Osteocyte (in vitro differentiated cells): ENCODE measurements around the gene TMEM125. TPM values are rescaled to one million over a fixed set of nuclear protein-coding genes. Genes with fewer than 3 reads are reported as not detected.

Experiments used
- DNase-seq: peaks from one replicate; pipeline ENCODE4 v3.0.0; 2021; ENCODE audit warnings: mixed read lengths; ENCODE audit not compliant: unreplicated experiment; ENCODE audit errors: extremely low spot score
- H3K27ac Mint-ChIP-seq: one replicate; pipeline ENCODE4 v1.8.0; 2021; ENCODE audit warnings: mild to moderate bottlenecking, mixed read lengths; ENCODE audit not compliant: unreplicated experiment
- H3K27me3 Mint-ChIP-seq: one replicate; pipeline ENCODE4 v1.8.0; 2021; ENCODE audit warnings: mixed read lengths; ENCODE audit not compliant: unreplicated experiment
- H3K36me3 Mint-ChIP-seq: one replicate; pipeline ENCODE4 v1.8.0; 2021; ENCODE audit warnings: mixed read lengths; ENCODE audit not compliant: unreplicated experiment
- H3K4me1 Mint-ChIP-seq: one replicate; pipeline ENCODE4 v1.8.0; 2021; ENCODE audit warnings: mixed read lengths; ENCODE audit not compliant: unreplicated experiment
- H3K4me3 Mint-ChIP-seq: one replicate; pipeline ENCODE4 v1.8.0; 2021; ENCODE audit warnings: mild to moderate bottlenecking, moderate library complexity, mixed read lengths; ENCODE audit not compliant: unreplicated experiment
- H3K9me3 Mint-ChIP-seq: one replicate; pipeline ENCODE4 v1.8.0; 2021; ENCODE audit warnings: mixed read lengths; ENCODE audit not compliant: unreplicated experiment
- total RNA-seq: library from RNA; stranded (reverse); gene quantifications from 2 replicates; pipeline ENCODE4 v1.2.1, GENCODE V29; 2021
- TF ChIP-seq, protein P1 (sequence below): fragments of 200-600 bp; sonication (generic); IDR thresholded peaks from 2 replicates; pipeline ENCODE4 v1.5.0; 2021; ENCODE audit warnings: antibody characterized with exemption, mild to moderate bottlenecking, moderate library complexity

Gene TMEM125
- total RNA-seq, 1 donor from 2014 or later, result not detected

DNA sequence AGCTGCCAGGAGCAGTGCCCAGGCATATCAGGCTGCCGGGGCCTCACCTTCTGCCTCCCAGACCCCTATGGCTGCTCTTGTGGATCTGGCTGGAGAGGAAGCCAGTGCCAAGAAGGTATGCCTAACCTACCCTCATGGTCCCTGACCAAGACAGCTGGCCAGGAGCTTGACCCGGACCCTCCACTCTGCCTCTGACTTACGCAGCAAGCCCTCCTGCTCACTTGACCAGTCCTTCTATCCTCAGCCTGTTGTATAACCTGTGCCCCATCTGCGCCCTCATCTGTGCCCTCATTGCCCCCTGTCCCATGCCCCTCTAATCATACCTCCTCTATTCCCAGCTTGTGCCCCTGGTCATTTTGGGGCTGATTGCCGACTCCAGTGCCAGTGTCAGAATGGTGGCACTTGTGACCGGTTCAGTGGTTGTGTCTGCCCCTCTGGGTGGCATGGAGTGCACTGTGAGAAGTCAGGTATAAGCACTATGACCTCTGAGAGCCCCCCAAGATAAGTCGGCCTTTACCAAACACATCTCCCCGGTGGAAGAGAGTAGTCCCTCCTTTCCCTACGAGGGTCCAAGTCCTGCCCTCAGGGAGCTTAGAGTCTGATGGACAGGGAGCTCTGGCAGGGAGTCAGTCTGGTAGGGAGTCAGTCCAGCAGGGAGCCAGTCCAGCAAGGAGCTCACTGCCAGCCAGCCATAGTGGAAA, 37.8 kb downstream of the TMEM125 start:
- H3K27ac Mint-ChIP-seq, result no peak overlapping the region
- no peaks in the 10 kb centered on the region for H3K27me3 Mint-ChIP-seq
- TF ChIP-seq, protein P1, sequence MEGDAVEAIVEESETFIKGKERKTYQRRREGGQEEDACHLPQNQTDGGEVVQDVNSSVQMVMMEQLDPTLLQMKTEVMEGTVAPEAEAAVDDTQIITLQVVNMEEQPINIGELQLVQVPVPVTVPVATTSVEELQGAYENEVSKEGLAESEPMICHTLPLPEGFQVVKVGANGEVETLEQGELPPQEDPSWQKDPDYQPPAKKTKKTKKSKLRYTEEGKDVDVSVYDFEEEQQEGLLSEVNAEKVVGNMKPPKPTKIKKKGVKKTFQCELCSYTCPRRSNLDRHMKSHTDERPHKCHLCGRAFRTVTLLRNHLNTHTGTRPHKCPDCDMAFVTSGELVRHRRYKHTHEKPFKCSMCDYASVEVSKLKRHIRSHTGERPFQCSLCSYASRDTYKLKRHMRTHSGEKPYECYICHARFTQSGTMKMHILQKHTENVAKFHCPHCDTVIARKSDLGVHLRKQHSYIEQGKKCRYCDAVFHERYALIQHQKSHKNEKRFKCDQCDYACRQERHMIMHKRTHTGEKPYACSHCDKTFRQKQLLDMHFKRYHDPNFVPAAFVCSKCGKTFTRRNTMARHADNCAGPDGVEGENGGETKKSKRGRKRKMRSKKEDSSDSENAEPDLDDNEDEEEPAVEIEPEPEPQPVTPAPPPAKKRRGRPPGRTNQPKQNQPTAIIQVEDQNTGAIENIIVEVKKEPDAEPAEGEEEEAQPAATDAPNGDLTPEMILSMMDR, result no peak
- H3K4me3 Mint-ChIP-seq, result no peak overlapping the region
- peaks cover 2% of the 10 kb centered on the region for H3K4me1 Mint-ChIP-seq
- no peaks in the 10 kb centered on the region for H3K9me3 Mint-ChIP-seq
- H3K36me3 Mint-ChIP-seq, result no peaks in the 10 kb centered on the region
- DNase-seq, result no peak

DNA sequence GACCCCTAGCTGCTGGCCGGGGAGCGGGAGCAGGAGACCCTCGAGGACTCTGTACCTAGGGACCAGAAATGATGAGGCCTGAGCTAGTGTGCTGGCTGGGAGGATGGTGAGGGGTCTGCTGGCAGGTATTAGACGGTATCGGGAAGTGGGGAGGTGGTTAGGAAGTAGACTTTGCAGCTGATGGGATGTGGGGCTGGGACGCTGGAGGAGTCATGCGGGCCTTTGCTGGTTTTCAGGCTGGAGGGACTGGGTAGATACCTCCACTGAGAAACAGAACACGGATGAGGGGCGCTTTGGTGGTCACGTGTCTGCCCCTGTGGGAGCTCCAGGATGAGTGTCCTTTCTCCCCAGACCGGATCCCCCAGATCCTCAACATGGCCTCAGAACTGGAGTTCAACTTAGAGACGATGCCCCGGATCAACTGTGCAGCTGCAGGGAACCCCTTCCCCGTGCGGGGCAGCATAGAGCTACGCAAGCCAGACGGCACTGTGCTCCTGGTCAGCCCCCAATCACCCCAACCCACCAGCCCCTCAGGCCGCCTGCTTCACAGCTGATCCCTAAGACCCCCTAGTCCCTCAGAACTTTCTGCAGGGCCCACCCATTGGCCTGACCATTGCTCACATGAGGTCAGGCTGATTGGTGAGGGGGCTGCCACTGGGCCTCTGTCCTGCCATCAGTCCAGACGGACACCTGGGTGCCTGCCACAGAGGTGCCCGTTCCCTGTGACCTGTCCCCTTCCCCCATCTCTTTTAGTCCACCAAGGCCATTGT, 39.0 kb downstream of the TMEM125 start:
- Mint-ChIP-seq H3K36me3 (no peaks in the 10 kb centered on the region), H3K4me1 (peaks cover 2% of the 10 kb centered on the region), H3K4me3 (no peak overlapping the region), H3K27me3 (no peaks in the 10 kb centered on the region), H3K9me3 (no peaks in the 10 kb centered on the region), H3K27ac (no peak overlapping the region)
- TF ChIP-seq, protein P1, result no peak
- DNase-seq, result no peak

DNA sequence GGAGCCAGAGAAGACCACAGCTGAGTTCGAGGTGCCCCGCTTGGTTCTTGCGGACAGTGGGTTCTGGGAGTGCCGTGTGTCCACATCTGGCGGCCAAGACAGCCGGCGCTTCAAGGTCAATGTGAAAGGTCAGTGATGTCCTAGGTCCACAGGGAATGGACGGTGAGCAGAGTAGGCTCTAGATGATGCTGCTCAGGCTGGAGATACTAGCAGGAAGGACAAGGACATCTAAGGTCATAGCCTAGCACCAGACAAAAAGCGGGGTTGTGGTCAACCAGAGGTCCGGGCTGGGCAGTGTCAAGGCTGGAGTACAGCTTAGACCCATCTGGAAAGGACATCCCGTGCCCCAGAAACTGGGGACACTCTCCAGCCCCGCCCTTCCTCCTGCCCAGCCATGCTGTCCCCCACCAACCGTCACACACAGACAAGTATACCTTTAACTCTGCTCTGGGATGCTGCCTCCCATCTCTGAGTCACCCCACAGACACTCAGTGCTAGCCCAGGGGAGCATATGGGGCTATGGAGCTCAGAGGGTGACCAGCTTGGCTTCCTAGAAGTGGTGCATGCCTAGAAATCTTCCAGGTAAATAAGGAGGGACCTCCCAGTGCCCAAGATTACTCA, 39.7 kb downstream of the TMEM125 start:
- Mint-ChIP-seq H3K27me3 (no peaks in the 10 kb centered on the region), H3K27ac (no peak overlapping the region), H3K4me1 (no peaks in the 10 kb centered on the region), H3K9me3 (no peaks in the 10 kb centered on the region), H3K4me3 (no peak overlapping the region), H3K36me3 (no peaks in the 10 kb centered on the region)
- no peak for DNase-seq
- TF ChIP-seq, protein P1, result no peak

DNA sequence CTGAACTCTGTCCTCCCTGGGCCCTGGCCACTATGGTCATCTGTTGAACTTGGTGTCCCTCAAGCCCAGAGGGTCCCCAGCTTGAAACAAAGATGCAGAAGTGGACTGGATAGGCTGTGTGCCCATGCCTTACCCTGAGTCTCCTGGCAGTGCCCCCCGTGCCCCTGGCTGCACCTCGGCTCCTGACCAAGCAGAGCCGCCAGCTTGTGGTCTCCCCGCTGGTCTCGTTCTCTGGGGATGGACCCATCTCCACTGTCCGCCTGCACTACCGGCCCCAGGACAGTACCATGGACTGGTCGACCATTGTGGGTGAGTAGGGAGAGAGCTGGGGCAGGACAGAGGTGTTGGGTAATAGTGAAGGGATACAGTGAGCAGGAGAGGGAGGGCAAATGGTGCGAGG, 41.7 kb downstream of the TMEM125 start:
- Mint-ChIP-seq H3K9me3 (no peaks in the 10 kb centered on the region), H3K27me3 (no peaks in the 10 kb centered on the region), H3K4me3 (no peak overlapping the region), H3K4me1 (no peaks in the 10 kb centered on the region), H3K36me3 (no peaks in the 10 kb centered on the region), H3K27ac (no peak overlapping the region)
- TF ChIP-seq, protein P1, result no peak
- DNase-seq, result no peak

DNA sequence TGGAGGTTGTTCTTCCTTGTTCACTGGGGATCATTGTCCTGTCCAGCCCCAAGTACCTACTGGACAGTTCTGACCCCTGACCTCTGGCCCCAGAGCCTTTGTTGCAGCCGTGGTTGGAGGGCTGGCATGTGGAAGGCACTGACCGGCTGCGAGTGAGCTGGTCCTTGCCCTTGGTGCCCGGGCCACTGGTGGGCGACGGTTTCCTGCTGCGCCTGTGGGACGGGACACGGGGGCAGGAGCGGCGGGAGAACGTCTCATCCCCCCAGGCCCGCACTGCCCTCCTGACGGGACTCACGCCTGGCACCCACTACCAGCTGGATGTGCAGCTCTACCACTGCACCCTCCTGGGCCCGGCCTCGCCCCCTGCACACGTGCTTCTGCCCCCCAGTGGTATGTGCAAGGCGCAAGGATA, 42.4 kb downstream of the TMEM125 start:
- Mint-ChIP-seq H3K4me3 (no peak overlapping the region), H3K27ac (no peak overlapping the region), H3K27me3 (no peaks in the 10 kb centered on the region), H3K36me3 (no peaks in the 10 kb centered on the region), H3K9me3 (no peaks in the 10 kb centered on the region), H3K4me1 (no peaks in the 10 kb centered on the region)
- TF ChIP-seq, protein P1, result no peak
- no peak for DNase-seq
